CD4-positive, alpha-beta T cell treated with Interleukin-1 beta for 1 hour (primary cell): ENCODE results near the gene GUCY2F.

Experiments
- DNase-seq, 2 donors: peaks; one replicate each; pipeline ENCODE4 v3.0.0-alpha.2; 2020 to 2022

The GUCY2F gene

DNA sequence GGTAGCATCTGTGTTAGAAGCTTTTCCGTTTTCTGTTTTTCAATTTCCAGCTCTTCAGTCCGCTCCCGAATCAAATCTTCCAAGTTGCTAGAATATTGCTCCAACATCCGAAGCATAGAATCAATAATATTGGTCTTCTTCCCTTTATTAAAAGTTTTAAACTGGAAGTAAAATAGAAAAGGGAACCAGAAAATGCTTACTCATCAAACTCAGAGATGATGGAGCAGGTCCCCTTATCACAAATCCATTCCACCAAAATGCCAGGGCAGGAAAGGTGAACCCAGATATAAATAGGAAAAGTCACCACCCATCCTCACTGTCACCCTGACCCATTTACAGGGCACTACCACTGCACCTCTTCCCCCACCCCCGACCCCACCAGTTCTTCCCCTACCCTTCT is 89.0 kb downstream of the GUCY2F start:
- DNase-seq = no peak

DNA sequence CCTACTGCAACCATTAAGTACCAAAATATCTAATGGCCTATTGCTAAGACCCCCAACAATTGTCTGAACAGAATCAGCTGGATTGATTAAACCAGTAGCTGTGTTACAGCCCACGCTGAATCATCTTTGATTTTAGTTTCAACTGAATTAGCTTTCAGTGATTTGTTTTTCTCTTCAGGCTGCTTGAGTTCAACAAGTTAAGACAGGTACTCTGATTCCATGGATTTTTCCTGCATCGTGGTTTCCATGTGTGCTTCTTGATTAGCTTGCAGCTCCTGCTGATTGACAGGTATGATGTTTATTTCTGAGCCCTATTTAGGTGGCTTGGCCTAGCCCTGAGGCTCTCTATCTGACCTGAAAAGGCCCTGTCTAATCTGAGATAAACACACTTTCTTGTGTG is 91.3 kb downstream of the GUCY2F start:
- DNase-seq = no peak

DNA sequence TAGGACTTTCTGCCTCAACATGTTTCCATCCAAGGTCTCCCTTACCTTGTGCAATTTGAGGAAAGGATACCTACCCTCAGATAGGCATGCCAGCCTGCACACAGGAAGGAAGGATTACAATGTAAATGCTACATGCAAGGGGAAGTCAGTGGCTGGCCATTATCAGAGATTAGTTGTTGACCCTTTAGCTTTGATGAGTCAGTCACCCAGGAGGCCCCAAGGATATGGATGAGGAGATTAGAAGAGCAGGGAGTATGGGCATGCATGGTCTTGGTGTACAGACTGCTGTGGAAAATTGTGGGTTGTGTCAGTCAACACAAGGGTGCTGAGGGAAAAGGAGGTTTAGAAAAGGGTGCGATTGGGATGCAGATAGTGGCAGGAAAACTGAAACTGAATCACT is 92.0 kb downstream of the GUCY2F start:
- DNase-seq = no peak

DNA sequence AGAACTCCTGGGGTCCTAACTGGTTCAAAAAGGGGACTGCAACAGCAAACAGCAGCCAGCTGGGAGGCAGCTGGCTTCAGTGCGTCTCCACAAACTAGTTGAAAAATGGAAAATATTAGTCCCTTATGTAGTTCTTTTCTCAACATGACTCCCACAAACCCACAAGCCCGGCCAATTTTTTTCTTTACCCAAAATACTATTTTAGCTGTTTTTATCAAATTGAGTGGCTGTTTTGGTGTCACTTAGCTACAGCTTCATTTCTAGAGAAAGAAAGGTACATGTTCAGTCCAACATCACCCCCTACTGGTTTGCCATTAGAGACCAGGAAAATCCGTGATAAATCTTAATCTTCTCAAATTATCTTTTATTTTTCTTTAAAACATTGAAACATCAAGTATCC is 97.2 kb downstream of the GUCY2F start:
- DNase-seq = no peak

DNA sequence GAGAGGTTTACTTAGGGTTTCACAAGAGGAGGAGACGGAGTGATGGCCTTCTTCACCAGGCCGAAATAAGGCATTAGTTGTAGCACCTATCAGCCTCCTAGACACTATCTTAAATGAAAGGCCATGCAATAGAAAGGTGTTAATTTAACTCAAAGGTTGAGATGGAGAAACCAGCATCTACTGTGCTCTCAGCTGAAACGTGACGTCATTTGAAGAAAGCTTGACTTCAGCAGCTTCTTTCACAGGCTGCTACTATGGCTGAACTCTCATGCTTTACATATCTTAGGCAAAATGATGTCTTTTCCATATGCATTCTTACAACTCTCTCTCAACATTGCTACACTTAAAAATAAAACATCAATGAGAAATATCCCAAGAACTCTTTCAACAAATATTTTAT is 99.6 kb downstream of the GUCY2F start:
- DNase-seq = no peak

DNA sequence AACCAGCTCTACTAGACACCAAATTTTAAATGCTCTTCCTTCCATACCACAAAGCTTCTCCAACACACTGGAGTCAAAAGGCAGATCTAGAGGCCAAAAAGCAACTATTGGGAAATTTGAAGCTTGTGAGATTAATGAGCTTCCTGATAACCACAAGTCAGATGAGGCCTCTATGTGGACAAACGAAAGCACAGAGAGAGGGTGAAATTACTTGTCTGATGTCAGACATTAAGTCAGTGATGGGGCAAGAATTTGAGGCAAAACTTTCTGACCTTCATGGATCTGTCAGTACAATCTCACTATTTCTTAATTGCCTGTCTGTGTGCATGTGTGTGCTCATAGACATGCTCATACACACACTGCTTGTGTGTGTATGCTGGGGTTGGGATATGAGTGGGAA is 103.6 kb downstream of the GUCY2F start:
- no peak for DNase-seq

DNA sequence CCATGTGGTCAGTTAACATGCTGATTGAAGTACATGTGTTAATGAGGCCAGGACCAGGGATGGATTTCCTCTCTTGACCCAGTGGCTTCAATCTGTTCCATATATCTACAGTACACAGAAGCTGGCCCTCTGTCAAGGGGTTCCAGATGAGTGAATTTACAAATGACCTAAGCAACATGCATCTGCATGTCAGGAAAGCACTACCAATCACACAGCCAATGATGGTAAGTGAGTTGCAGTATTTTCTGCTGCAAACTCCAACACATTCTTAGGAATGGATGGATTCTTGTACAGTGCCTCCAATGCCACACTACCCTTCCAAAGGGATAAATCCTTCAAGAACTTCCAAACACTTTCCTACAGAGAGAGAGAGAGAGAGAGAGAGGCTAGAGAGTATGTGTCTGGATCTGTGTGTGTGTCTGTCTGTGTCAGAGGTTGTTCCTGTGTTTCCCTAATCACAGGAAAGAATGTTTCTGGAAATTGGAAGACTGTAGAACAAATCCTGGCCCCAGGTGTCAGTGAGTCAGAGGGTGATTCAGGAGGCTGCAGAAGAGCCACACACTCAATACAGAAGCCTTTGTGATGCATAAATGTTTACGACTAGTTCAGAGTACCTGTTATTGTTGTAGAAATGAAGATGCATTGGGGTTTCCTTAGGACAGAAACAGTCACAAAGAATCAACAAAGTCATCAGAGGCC is 107.5 kb downstream of the GUCY2F start:
- DNase-seq = no peak

DNA sequence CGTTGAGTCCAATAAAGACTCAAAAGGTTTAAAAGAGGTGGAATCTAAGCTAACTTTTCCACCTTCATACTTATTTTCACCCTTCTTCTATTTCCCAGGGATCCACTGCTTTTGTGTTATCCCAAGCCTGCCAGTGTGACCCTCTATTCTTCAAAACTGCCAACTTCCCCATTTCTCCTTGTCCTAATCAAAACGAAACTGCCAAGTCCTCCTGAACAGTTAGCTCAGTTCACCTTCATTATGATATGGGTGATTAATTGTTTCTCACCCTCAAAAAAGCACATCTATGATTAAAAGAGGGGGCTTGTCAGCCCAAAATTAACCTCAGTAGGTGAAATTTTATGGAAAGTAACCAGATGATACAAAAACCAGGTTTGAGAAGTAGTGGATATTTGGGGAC is 108.4 kb downstream of the GUCY2F start:
- no peak for DNase-seq

DNA sequence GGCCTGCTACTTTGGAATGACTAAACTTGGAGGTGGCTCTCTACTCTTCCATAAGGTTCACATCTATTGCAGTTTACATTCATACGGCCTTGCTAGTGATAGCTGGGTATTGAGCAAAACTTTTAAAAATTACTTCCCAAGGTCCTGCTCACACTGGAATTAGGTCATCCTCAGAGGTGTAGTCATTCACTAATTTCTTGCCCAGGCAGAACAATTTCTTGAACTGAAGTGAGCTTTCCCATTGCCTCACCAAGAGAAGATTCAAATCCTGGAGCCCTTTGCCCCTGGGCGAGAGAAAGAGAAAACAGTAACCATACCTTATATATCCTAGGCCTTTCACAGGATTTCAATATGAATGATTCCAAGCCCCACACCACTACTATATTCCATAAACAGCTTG is 109.2 kb downstream of the GUCY2F start:
- no peak for DNase-seq

DNA sequence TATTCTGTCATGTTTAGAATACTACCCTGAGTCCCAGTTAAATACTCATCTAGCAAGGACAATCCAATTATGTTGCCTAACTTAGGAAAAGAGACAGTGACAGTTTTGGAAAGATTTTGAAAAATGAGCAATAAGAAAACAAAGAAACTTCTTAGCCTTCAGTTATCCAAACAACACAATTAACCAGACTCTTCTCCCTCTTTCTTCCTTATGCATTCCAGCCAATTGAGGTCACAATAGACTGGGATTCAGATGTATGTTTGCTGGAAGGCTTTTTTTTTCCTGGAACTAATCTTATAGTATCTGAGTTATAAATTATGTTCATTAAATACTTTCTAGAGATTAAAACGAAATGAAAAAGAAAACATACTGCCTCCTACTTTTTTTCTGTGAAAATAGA is 109.6 kb downstream of the GUCY2F start:
- no peak for DNase-seq

DNA sequence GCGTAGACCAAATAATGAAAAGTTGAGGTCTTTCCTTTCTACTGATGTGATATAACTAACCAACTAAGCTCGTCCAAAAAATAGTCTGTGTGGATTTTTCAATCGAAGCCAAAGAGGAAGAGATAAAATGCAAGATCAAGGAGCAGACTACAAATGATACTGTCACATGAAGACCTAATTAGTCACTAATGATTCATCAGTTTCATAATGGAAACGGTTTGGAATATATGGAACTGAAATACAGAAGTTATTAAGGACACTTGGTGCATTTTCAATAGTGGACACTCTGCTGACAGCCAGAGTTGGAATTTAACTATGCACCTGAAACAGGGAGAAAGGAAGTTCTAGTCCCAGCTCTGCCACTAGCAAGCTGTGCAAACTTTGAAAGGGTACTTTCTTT is 119.8 kb downstream of the GUCY2F start:
- DNase-seq = no peak

DNA sequence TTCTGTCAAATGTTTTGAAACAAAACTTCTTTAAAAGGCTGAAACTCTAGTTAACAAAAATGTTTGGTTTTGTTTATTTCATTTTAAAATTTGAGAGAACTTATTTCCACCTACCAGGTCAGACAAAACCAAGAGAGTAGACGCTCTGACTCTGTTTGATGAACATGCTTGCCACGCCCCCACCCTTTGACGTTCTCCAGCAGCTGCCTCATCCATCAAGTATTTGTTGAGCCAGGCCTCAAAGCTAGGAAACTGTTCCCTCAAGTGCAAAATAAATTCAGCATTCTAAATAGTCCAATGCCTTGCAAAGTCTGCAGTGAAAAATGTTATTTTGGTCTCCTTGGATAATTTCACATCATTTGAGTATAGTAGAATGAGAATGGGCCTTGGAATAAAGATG is 121.6 kb downstream of the GUCY2F start:
- no peak for DNase-seq

DNA sequence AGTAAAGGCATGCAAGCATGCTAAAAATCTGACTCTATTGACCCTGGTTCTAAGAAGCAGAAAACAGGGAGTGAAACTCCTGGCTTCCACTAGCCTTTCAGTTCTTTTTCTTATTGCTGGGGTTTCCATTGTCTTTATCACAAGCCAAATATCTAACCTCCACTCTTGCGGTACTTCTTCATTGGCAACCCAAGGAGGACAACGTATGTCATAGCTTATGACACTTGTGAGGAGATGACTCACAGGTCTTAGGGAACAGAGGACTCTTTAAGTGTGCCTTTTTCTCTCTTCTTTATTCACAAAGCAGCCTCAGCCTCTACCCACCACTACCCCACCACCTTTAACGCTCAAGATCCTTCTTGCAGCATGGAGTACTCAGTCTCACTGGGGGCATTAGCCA is 124.2 kb downstream of the GUCY2F start:
- DNase-seq = no peak

DNA sequence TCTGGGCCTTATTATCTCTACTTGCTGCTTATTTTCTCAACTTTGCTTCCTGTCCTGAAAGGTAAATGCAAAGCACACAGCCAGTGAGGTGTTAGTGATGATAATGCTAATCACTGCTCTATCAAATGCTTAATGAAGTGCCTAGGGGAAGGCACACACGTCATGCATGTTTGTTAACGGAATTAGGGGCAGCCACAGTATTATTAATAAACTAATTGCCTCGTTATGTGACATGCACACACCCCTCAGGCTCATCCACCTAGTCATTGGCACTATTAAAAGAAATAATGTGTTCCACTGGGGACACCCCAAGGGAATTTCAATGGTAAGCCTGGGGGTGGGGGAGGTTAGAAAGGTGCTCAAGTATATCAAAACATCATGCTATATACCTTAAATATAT is 125.2 kb downstream of the GUCY2F start:
- DNase-seq = no peak

DNA sequence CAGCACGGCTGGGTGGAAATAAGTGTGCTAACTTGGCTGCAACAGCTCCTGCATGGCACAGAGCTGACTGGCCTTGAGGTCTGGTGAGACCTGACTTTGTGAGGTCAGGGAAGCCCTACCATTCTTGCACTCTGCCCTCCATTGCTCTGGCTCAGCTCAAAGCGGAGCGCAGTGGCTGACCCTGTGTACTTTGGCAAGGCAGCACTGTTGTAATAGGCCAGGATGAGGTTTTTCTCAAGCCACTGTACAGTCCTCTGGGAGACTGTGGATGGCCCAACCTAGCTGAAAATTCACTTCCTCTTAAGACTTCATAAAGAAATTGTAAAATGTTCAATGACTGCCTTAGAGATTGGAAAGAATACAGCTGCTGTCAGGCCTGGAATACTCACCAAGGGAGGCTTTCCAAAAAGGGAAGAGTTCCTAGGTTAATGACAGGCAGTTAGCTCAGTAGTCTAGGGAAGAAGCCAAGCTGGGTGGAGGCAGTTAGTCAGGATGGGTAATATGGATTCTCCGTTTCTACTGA is 129.8 kb downstream of the GUCY2F start:
- no peak for DNase-seq

DNA sequence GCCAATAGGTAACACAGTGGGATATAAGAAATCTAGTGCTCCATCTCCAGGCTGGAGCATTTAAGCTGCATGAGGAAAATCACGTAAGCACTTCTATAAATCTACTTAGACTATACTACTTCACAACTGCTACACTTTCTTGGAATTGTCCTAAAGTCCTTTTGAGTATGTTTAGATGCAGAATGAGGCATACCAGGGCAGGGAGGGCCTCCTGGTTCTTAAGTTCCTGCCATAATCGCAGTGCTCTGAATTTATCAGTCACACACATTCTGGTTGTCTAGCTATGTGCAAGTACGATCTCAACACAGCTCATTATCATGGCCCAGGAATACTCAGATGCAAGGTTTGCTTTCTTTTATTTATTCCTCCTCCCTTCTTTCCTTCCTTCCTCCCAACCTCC is 130.3 kb downstream of the GUCY2F start:
- DNase-seq = no peak

DNA sequence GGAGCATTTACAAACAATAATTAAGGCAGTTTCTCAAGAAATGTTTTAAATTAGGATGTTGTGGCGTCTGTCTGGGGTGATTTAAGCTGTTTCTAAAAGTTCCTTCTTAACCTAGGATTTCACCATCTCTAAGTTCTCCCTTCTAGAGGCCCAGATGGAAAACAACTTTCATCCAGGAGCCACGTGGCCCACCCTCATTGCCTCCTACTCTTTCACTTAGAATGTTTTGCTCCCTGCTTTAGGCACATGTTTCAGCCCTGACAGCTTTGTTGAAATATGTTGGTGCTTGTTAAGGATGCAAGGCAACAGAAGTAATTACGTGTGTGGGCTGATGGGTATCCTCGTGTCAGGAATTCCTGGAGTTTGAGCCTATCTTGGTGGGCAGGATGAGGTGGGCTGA is 131.3 kb downstream of the GUCY2F start:
- DNase-seq = no peak

DNA sequence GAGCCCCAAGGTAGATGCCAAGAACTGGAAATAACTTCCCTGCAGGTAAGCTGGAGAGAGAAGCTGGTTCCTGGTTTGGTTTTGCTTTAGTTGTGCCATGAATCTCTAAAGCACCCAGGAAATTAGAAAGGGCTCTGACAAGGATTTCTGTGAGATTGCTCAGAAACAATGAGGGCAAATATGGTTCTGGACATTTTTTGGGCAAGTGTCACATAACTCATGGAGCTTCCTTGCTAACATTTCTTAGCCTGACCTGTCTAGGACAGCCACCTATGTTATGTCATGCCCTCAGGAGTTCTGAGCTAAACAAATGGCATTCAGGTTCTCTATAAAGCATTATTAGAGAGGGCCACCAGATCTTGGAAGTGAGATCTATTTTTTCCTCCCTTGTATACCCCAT is 131.8 kb downstream of the GUCY2F start:
- DNase-seq = no peak

DNA sequence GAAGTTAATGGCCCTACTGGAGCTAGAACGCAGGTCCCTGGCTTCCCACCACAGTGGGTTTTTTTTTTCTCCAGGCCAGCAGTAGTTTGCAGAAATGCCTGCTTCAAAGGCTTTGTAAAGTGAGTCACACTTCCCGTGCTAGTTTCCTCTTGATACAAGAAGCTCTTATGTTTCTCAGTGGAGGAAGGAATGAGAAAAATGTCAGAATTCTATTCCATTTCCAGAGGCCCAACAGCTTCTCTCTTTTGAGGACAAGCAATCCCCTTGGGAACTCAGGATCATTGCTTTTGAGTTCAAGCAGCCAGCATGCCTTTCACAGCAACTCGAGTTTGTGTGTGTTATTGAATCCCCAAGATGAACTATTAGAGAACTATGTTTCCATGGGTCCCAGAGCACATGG is 134.3 kb downstream of the GUCY2F start:
- no peak for DNase-seq

DNA sequence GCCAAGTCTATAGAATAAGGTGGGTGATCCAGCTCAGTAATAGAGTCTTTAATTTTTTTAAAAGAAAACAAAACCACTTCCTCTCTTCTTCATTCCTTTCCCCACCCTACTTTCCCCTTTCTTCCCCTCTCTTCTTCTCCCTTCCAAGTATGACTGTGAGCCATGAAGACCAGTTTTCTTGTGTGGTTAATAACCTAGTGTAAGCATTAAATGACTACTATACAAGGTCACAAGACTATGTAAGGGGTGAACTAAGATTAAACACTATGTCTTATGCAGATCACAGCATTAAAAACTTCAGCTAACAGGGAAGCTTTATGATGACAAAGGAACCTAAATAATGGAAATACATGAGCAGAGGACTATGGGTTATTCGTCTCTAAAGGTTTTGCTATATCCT is 135.4 kb downstream of the GUCY2F start:
- no peak for DNase-seq

DNA sequence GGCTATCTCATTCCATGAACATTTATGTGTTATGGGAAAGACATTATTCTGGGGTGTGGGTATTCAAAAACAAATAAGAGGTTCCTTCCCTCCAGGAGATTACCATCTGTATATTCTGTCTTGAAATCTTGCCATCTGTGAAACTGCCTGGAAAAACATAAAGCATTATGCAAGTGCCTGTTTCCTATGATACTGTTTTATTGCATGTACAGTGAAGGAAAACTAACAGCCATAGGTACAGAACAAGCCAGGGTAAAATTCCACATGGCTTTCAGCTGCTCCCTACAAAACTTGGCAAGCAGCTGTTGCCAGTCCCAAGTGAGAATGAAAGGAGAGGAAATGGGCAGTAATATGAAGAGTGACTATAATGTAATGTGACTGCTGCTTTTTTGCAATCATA is 136.0 kb downstream of the GUCY2F start:
- no peak for DNase-seq

DNA sequence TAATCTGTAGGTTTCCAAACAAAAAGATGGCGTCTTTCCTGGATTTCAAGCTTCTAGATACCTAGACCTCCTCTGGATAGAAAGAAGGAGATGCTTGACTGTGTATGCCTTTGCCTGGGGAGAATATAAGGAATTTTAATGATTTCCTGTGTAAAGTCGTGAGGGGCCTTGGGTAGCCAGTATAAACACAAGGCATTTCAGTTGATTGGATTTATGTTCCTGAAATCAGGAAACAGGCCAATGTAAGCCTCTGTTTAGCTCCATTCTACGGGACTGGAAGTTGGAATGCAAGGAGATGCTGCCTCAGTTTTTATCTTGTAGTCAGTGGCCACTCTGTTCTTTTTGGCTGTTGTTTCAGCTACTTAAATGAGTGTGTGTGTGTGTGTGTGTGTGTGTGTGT is 137.2 kb downstream of the GUCY2F start:
- DNase-seq = no peak

DNA sequence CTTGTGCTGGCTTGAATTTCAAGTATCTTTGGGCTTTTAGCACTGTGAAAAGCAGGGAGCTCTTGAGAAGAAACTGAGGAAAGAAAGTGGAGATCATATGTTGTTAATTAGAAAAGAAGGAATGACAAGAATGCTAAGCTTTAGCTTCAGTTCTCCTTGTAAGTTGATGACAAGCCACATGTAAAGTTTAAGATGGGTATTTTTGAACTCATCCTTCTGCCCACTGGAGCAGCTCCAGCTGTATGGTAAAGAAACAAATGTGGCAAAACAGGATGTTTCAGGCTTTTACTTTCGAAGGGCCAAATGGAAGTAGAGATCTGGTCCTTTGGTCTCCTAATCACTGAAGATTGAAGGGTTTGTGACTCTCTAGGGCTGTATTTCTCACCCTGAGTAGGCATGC is 137.8 kb downstream of the GUCY2F start:
- DNase-seq = no peak

DNA sequence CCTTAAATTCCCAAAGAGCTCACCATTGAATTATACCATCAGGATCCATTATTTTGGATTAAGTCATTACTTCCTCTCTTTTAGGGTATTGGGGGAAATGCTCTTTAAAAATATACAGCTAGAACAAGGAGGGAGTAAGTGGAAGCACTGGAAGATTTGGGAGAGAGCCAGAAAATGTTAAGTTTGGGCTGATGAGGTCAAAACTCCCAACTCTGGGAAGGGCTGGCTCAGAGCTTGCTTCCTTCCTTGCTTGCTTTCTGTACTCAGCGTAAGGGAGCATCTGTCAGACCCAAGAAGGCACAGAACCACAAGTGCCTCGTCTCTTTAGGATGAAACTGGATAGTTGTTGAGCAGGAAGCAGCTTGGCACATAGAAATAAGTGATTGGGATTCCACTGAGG is 138.2 kb downstream of the GUCY2F start:
- DNase-seq = no peak

DNA sequence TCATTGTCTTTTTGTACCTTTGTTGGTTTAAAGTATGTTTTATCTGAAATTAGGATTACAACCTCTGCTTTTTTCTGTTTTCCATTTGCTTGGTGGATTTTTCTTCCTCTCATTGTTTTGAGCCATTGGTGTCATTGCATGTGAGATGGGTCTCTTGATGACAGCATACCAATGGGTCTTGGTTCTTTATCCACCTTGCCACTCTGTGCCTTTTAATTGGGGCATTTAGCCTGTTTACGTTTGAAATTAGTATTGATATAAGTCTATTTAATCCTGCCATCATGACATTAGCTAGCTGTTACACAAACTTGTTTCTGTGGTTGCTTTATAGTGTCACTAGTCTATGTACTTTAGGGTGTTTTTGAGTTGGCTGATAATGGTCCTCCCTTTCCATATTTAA is 145.7 kb downstream of the GUCY2F start:
- DNase-seq = no peak

DNA sequence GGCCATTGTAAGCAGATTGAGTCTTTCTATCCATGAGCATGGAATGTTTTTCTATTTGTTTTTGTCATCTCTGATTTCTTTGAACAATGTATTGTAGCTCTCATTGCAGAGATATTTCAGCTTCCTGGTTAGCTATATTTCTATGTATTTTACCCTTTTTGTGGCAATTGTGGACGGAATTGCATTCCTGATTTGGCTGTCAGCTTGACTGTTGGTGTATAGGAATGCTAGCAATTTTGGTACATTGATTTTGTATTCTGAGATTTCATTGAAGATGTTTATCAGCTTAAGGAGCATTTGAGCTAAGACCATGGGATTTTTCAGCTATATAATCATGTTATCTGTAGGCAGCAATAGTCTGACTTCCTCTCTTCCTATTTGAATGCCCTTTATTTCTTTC is 154.6 kb downstream of the GUCY2F start:
- DNase-seq = no peak
